GM19043 (cell line): ENCODE data around the gene SLU7.

Experiments
- ATAC-seq: cut with Tn5 transposase; IDR thresholded peaks from one replicate; pipeline ENCODE4 v1.9.1; 2021; ENCODE audit warnings: low read depth; ENCODE audit not compliant: unreplicated experiment

SLU7 gene

GRCh38 chr5:160418561-160419457 lies at the start of gene SLU7:
Gene SLU7, minus strand, starts transcription at chr5:160419081. Its CDS starts 3,787 bp downstream, at chr5:160415294.
- peak; percentile 63 for ATAC-seq

- ATAC-seq: no peak
Observed at GRCh38 chr5:160468363-160468975, 49.6 kb upstream of the SLU7 start.

GRCh38 chr5:160467555-160468362 lies 48.9 kb upstream of the SLU7 start:
- peak; percentile 86 for ATAC-seq

DNA sequence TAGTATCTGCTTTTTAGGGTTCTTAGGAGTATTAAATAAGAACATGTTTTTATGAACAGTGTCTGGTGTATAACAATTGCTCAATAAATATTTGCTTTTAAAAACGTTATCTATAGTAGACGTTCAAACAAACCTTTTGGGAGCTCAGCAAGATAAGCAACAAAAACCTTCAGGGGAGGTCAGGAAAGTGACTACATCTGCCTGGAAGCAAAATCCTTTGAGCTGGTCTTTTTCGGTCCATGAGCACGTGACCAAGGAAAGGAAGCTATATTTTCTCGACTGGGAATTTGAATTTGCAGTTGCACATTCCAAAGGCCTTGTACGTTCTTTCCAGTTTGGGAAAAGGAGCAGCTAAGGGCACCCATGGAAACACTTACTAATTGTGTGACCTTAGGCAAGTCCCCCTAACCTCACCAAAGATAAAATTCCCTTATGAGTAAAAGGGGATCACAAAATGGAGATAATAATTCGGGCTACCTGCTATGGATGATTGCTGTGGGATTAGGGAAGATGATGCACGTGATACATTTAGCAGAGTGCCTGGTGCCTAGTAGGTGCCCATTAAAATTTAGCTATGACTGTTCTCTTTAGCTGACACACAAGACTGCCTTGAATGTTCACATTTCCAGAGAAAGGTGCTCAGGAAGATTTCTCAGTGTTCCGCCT lies 48.1 kb upstream of the SLU7 start:
- ATAC-seq: no peak

DNA sequence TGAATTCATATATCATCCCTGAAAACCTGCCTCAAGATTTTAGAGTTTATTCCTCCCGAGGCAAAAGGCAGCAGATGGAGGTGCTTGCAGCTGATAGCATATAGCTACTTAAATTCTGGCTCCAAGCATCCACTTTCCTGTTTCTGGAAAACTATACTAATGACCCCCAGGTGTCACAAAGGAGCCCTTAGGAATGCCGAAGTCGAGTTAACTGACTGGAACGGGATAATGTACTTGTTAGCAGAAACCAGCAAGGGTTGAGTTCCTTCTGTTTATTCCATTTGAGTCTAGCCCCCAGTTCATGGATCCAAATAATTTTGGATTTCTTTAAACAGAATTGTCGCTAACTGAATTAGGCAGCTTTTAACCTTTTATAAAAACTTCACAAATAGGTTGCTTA lies 47.2 kb upstream of the SLU7 start:
- no peak for ATAC-seq

DNA sequence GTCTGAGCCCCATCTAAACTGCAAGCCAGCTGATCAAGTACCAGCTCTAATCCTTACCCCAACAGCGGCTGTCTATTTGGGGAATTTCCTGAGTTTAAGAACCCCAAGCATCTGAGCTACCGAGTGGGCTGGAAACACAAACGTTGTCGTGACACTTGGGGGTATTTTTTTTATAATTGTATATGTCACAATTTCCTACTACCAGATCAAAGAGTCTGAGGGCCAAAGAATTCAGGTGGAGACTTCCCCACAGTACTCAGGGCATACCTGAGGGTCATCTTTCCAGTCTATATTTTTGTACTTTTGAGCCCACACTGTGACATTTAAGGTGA lies 45.6 kb upstream of the SLU7 start:
- no peak for ATAC-seq

GRCh38 chr5:160463740-160464465 lies 45.0 kb upstream of the SLU7 start:
- no peak for ATAC-seq

DNA sequence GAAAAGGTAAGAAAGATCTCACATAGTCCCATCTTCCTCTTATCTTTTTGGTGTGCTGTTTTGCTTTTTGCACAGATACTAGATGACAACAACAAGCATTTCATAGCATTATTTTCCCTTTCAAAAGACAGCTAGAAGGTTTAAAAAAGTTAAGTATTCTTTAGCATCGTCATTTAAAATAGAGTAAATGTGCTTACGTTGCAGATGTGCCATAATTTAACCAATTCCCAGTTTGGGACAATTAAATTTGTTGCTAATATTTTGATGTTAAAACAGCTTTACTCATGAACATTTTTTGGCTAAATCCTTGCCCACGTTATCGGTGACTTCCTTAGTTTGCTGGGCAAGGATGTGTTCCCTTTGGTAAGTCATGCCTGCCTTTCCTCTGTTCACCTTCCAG lies 44.3 kb upstream of the SLU7 start:
- no peak for ATAC-seq

DNA sequence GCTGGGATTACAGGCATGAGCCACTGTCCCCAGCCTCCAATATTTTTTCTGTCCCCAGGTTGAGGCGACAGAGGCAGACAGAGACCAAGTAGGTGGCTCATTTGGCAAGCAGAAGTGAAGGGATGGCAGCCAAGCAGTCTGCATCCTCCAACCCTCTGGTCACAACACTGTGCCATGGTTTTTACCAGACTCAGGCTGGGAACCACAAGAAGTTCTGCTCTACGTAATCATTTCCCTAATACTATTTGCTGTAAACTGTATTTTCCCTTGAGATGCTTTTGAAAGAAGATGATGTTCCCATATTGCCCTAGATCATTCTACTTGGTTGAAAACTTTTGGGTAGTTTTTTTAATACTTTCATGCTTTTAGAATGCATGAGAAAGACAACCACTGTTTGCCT lies 43.3 kb upstream of the SLU7 start:
- no peak for ATAC-seq

GRCh38 chr5:160461378-160461777 lies 42.5 kb upstream of the SLU7 start:
- no peak for ATAC-seq

DNA sequence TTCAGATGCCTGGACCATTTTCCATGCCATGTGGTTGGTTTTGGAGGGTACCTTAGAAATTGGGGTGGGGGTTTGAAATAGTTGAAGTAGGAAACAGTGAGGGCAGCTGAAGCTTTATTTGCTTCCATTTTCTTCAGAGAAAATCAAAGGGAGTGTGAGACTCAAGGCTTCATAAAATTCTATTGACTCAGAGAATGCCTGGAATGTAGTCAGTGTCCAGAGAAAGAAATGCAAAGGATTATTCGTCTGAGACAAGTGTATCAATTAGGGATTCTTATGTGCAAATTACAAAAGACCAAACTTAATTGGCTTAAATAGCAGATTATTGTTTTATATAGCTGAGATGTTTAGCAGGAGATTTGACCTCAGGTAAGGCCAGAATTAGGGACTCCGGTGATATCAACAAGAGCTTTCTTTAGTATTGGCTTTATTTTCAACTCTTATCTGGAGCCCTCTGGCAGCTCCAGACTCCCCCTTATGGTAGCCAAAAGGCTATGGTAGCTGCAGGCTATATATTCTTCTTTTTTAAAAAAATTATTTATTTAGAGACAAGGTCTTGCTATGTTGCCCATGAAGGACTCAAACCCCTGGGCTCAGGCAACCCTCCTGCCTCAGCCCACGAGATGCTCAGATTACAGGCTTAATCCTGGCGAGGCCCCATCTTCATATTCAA lies 41.6 kb upstream of the SLU7 start:
- ATAC-seq: no peak

- ATAC-seq: peak; percentile 58
Observed at GRCh38 chr5:160458806-160459800, 40.2 kb upstream of the SLU7 start.

DNA sequence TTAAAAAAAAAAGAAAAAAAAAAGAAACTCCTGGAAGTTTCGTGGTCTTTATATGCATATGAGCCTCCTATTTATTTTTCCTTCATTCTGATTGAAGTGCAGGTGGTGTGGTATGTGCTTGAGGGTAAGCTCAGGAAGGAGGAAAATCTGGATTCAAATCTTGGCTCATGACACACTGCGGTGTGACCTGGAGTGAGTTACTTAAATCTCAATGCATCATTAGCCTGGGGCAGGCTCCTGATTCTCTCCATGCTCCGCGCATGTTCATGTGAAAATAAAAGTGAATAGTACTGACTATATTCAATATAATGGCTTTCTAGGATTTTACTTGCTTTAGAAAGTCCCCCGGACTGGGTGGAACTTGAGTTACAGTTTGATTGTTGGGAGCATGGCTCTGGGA lies 38.4 kb upstream of the SLU7 start:
- ATAC-seq: no peak

- no peak for ATAC-seq
Observed at GRCh38 chr5:160456480-160457177, 37.7 kb upstream of the SLU7 start.

DNA sequence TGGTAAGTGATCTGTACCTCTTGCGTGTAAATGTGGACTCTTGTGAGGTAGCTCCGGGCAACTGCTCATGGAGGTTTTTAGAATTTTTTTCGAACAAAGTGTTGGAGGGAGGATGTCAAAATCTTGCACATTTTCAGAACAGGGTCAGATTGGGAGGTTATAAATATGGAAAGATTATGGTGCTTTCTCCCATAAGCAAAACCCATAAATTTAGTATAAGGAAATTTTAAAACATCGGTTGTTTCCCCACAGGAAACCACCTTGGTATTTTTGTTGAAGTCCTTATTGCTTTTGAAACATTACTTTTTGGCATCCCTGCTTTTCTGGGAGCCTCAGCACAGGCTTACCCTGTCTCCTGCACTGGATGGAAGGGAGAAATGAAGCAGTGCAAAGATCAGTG lies 36.7 kb upstream of the SLU7 start:
- ATAC-seq: no peak

GRCh38 chr5:160453751-160454150 lies 34.9 kb upstream of the SLU7 start:
- no peak for ATAC-seq

DNA sequence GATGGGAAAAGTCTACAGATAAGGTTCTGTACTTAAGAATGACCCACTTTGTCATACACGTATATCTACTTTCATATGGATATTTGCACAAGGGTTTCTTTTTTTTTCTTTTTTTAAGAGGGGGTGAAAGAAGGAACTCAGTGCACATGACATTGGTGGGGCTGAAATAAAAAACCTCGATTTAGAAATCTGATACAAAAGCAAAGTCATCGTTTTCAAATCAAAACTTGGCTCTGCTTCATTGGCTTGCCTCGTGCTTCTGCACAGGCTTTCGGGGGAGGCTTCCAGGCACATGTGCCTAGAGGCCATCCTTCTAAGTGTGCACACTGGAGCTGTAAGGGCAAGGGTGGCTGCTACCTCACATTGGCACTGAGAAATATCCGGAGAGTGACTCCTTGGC lies 33.9 kb upstream of the SLU7 start:
- ATAC-seq: no peak

GRCh38 chr5:160452036-160452435 lies 33.2 kb upstream of the SLU7 start:
- no peak for ATAC-seq
